GM06990 (cell line): ENCODE measurements around the gene HAUS2.

ENCODE experiments used
- DNase-seq: peaks from one replicate; pipeline ENCODE4 v3.0.0-alpha.2; 2011; ENCODE audit not compliant: insufficient read length; ENCODE audit errors: extremely low read depth
- H3K27me3 ChIP-seq: replicated peaks from 2 replicates; pipeline ENCODE4 v1.6.0; 2011; ENCODE audit warnings: low read length; ENCODE audit not compliant: control insufficient read depth, insufficient read depth
- H3K36me3 ChIP-seq: 2 replicates; pipeline ENCODE4 v1.5.1; 2011; ENCODE audit warnings: low read length; ENCODE audit not compliant: control insufficient read depth, insufficient read depth
- H3K4me3 ChIP-seq: replicated peaks from 2 replicates; pipeline ENCODE4 v1.5.1; 2011; ENCODE audit warnings: low read depth, mild to moderate bottlenecking, control low read depth, low read length
- CTCF ChIP-seq: IDR thresholded peaks from 2 replicates; pipeline ENCODE4 v1.5.1; 2011; ENCODE audit warnings: low read length, control low read depth, mild to moderate bottlenecking, inconsistent platforms; ENCODE audit not compliant: insufficient read depth, poor library complexity, severe bottlenecking

The HAUS2 gene

GRCh38 chr15:42533246-42533645, 15.4 kb upstream of the HAUS2 start:
- DNase-seq = no peak
- no peak overlapping the region for H3K4me3 ChIP-seq
- no peak for TF ChIP-seq CTCF
- no peaks in the 10 kb centered on the region for H3K27me3 ChIP-seq
- peaks cover 3% of the 10 kb centered on the region for H3K36me3 ChIP-seq

- TF ChIP-seq CTCF = no peak
- Histone ChIP-seq H3K36me3 (peaks cover 1% of the 10 kb centered on the region), H3K27me3 (no peaks in the 10 kb centered on the region), H3K4me3 (no peak overlapping the region)
- DNase-seq = no peak
Measured at GRCh38 chr15:42544853-42545629, 3.6 kb upstream of the HAUS2 start.

- no peak for TF ChIP-seq CTCF
- H3K36me3 ChIP-seq = peaks cover 1% of the 10 kb centered on the region
- peak overlapping the region; percentile 95 for H3K4me3 ChIP-seq
- no peak for DNase-seq
- H3K27me3 ChIP-seq = no peaks in the 10 kb centered on the region
Measured at GRCh38 chr15:42547918-42548248, 755 bp upstream of the HAUS2 start.

- DNase-seq = no peak
- peak overlapping the region; percentile 95 for H3K4me3 ChIP-seq
Measured at GRCh38 chr15:42549032-42549491, 424 bp downstream of the HAUS2 start.

GRCh38 chr15:42549741-42550392, 1.2 kb downstream of the HAUS2 start:
- DNase-seq = no peak
- H3K36me3 ChIP-seq = no peaks in the 10 kb centered on the region; the same call in 1 of the 2 replicates
- H3K4me3 ChIP-seq = peak overlapping the region; percentile 95
- no peak for TF ChIP-seq CTCF
- no peaks in the 10 kb centered on the region for H3K27me3 ChIP-seq

More at GRCh38 chr15:42549032-42549491, 424 bp downstream of the HAUS2 start:
- Histone ChIP-seq H3K27me3 (no peaks in the 10 kb centered on the region), H3K36me3 (peaks cover 1% of the 10 kb centered on the region)
- no peak for TF ChIP-seq CTCF
